ENCODE measurements around the gene SLC9B1.

Gene SLC9B1, protein sequence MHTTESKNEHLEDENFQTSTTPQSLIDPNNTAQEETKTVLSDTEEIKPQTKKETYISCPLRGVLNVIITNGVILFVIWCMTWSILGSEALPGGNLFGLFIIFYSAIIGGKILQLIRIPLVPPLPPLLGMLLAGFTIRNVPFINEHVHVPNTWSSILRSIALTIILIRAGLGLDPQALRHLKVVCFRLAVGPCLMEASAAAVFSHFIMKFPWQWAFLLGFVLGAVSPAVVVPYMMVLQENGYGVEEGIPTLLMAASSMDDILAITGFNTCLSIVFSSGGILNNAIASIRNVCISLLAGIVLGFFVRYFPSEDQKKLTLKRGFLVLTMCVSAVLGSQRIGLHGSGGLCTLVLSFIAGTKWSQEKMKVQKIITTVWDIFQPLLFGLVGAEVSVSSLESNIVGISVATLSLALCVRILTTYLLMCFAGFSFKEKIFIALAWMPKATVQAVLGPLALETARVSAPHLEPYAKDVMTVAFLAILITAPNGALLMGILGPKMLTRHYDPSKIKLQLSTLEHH

DNA sequence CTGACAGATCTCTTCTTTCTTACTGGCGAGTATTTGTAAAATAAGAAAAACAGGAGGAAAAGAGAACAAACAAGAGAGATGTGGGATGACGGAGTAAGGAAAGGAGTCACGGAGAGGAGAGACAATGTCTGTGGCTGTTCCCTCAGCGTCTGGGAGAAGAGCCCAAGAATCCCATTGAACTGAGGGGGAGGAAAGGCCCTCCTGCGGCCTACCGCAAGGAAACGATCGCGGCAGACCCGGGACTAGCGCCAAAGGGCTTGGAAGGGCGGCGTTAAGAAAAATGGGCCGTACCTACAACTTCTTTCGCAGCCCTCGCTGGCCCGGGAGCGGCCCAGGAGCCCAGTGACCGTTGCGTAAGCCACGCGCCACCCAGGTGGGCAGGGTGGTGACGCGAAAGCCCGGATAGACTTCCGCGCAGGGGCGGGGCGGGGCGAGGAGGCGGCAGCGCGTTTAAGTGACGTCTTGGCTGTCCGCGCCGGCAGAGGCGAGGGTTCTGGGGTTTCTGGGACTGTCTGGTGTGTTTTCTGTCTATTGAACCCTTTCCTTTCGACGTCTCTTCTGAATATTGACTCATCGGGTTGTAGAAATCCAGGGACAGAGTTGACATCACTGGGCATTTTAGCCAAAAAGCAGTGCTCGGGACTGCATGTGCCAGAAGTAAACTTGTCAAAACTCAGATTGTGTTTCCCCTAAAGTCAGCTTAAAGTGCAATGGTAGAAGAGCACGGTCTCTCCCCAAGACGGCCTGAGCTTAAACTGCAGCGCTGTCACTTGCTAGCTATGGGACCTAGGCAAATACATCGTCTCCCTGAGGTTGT lies at the start of gene SLC9B1:
TSS of gene SLC9B1 (minus strand) at position 398 of the 817 bp plus-strand sequence. CDS start 27,994 bp downstream, outside the sequence.
- peak; percentile 97 for DNase-seq
- in situ Hi-C loops (cut with HindIII; ENCODE audit: low pct_ligation_motif_present, low pct_unique_long_range_greater_than_20kb, low sequenced_read_pairs): no loop called here

DNA sequence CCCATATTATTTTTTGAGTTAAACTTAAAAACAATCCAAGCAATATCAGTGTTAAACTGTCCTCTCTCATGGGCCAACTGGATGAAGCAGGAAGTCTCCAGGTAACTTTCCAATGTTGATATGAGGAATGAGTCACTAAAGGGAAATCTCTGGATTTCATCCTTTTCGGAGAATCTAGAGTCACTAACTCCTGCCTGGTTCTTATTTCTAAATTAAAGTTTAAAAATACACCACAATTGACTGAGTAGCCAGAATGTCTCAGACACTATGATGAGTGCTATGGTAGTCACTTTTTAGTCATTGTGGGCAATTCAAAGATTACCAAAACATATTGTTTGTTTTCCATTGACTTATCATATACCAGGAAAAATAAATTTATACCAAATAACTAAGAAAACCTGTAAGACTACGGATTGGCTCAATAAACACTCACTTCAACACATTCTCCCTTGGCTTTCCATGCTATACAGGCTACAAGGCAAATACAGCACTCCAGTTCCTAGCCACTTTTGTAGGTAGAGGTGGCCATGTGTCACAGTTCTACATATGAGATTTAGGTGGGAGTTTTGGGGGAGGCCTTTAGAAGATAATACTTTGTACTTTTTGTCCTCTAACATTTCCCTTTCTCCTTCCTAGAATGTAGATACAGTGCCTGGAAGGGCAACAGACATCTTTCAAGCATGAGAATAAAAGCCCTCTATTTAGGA lies 48.5 kb upstream of the SLC9B1 start:
- DNase-seq: no peak
- in situ Hi-C loops (cut with HindIII; ENCODE audit: low pct_ligation_motif_present, low pct_unique_long_range_greater_than_20kb, low sequenced_read_pairs): no loop called here

DNA sequence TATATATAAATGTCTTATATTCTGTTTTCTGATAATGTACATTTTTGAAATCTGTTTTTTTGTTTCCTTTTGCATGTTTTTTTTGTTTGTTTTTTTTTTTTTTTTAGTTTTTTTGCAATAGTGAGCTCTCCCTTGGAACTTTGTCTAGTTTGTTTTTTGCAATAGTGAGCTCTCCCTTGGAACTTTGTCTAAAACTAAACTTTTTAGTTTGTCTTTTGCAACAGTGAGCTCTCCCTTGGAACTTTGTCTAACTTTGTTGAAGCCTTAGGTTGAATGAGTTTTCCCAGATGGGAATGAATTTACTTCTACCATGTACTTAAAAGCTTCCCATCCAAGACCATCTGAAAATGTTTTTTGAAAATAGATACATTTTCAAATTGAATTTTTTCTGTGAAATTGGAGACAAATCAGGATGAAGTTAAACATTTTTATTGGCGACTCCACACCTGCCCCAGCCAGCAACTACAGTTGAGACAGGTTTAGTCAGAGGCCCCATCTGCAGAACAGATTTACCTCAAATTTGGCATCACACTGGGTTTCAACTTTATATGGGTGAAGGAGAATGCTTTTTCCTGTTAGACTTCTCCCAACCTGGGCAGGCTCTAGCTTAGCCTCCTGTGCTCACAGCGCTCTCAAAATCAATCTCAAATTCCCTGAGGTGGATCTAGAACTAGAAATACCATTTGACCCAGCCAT lies 41.1 kb upstream of the SLC9B1 start:
- no peak for DNase-seq
- in situ Hi-C loops (cut with HindIII; ENCODE audit: low pct_ligation_motif_present, low pct_unique_long_range_greater_than_20kb, low sequenced_read_pairs): no loop called here

DNA sequence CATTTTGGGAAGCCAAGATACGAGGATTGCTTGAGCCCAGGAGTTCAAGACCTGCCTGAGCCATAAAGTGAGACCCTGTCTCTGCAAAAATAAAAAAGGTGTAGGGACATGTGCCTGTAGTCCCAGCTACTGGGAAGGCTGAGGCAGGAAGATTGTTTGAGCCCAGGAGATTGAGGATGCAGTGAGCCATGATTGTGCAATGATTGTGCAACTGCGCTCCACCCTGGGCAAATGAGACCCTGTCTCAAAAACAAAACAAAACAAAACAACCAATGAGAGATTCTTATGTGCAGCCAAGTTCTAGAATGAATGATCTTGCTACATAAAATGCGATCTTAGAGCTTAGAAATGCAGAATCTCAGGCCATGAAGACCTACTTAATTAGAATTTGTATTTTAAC lies 34.5 kb upstream of the SLC9B1 start:
- in situ Hi-C loops (cut with HindIII; ENCODE audit: low pct_ligation_motif_present, low pct_unique_long_range_greater_than_20kb, low sequenced_read_pairs): no loop called here
- no peak for DNase-seq

GRCh38 chr4:103052779-103053178 lies 33.3 kb upstream of the SLC9B1 start:
- DNase-seq: no peak
- in situ Hi-C loops (cut with HindIII; ENCODE audit: low pct_ligation_motif_present, low pct_unique_long_range_greater_than_20kb, low sequenced_read_pairs): no loop called here

- DNase-seq: no peak
- in situ Hi-C loops (cut with HindIII; ENCODE audit: low pct_ligation_motif_present, low pct_unique_long_range_greater_than_20kb, low sequenced_read_pairs): no loop called here
These were observed 32.6 kb upstream of the SLC9B1 start for GRCh38 chr4:103052145-103052544.

GRCh38 chr4:103050736-103051436 lies 31.4 kb upstream of the SLC9B1 start:
- DNase-seq: no peak

DNA sequence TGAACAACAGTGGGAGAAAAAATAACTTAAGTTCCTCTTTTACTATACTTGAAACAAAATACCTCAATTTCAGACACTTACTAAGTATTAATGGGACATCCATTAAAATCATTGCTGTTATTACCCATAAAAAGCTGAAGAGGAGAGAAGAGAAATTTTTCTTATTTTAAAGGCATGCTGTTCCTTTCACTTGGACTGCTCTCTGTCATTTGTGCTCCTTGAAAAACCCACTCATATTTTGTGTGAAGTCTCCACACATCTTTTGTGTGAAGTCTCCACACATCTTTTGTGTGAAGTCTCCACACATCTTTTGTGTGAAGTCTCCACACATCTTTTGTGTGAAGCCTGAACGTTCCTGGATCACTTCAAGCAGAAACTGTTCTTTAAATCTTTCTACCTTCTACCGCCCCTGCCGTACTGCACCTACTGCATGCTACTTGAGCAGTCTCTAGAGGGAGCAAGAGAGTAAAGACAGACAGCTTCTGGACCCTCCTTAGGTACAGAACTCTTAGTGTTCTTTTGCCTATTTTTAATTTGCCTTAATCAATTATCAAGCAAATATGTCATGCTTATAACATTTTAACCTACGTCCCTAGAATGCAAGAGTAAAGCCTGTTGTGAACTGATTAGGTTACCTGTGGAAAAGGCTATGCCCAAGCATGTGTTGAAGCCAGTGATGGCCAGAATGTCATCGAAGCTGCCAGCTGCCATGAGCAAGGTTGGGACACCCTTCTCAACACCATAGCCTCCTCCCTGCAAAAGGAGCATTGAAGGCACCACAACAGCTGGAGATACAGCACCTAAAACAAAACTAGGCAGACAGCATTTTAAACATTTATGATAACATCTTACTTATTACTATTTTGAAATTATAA lies 27.1 kb upstream of the SLC9B1 start:
- in situ Hi-C loops (cut with HindIII; ENCODE audit: low pct_ligation_motif_present, low pct_unique_long_range_greater_than_20kb, low sequenced_read_pairs): no loop called here

More at GRCh38 chr4:103050736-103051436, 31.4 kb upstream of the SLC9B1 start:
- in situ Hi-C loops (cut with HindIII; ENCODE audit: low pct_ligation_motif_present, low pct_unique_long_range_greater_than_20kb, low sequenced_read_pairs): no loop called here

DNA sequence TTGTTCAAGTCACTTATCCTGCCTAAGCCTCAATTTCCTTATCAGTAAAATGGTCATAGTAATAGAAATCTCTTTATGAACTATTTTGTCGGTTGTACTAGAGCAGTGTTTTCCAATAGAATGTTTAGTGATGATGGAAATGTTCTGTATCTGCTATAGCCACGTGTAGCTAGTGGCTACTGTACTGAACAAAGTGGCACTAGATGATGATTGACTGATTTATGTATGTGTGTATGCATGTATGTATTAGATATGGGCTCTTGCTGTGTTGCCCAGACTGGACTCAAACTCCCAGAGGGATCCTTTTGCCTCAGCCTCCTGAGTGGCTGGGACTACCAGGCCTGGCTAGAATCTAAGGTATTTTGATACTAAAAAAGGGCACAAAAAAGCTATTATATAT lies 24.7 kb upstream of the SLC9B1 start:
- in situ Hi-C loops (cut with HindIII; ENCODE audit: low pct_ligation_motif_present, low pct_unique_long_range_greater_than_20kb, low sequenced_read_pairs): no loop called here
- no peak for DNase-seq

More for the DNA sequence above, 27.1 kb upstream of the SLC9B1 start:
- peak; percentile 57 for DNase-seq

DNA sequence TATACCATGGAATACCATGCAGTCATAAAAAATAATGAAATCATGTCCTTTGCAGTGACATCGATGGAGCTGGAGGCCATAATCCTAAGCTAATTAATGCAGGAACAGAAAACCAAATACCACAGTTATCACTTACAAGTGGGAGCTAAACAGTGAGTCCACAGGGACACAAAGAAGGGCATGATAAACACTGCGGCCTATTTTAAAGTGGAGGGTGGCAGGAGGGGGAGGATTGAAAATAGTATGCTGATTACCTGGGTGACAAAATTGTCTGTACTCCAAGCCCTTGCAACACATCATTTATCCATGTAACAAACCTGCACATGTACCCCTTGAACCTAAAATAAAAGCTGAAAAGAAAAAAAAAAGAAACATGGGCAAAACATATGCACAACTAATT lies 16.7 kb upstream of the SLC9B1 start:
- in situ Hi-C loops (cut with HindIII; ENCODE audit: low pct_ligation_motif_present, low pct_unique_long_range_greater_than_20kb, low sequenced_read_pairs): no loop called here
- DNase-seq: no peak

GRCh38 chr4:103032574-103032973 lies 13.1 kb upstream of the SLC9B1 start:
- peak; percentile 43 for DNase-seq
- in situ Hi-C loops (cut with HindIII; ENCODE audit: low pct_ligation_motif_present, low pct_unique_long_range_greater_than_20kb, low sequenced_read_pairs): no loop called here

DNA sequence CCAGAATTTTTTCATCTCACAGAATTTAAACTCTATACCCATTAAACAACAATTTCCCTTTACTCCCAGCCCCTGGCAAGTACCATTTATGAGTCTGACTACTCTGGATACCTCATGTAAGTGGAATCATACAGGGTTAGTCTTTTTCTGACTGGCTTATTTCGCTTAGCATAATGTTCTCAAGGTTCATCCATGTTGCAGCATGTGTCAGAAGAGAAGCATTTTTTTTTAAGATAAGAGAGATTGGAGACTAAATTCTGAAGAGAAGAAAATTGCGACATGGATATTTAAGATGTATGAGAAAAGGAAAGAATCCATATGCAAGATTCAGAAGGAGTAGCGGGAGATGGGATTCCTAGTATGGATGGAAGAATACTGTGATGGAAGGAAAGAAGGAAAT lies 11.3 kb upstream of the SLC9B1 start:
- in situ Hi-C loops (cut with HindIII; ENCODE audit: low pct_ligation_motif_present, low pct_unique_long_range_greater_than_20kb, low sequenced_read_pairs): no loop called here
- DNase-seq: no peak

GRCh38 chr4:103029300-103029699 lies 9.8 kb upstream of the SLC9B1 start:
- no peak for DNase-seq
- in situ Hi-C loops (cut with HindIII; ENCODE audit: low pct_ligation_motif_present, low pct_unique_long_range_greater_than_20kb, low sequenced_read_pairs): no loop called here

DNA sequence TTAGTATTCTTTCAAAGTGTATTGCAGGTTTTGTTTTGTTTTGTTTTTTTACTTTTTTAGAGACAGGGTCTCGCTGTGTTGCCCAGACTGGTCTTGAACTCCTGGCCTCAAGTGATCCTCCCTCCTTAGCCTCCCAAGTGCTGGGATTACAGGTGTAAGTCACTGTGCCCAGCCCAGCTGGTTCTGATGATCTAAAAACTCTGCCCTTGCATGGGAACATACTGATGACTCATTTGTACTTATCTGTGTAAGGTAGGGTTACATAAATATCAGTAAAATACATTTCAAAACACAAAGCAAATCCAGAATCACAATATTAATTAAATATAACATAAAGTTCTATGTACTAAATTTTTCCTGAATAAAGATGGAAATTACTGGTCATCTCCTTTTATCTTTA lies 7.4 kb upstream of the SLC9B1 start:
- in situ Hi-C loops (cut with HindIII; ENCODE audit: low pct_ligation_motif_present, low pct_unique_long_range_greater_than_20kb, low sequenced_read_pairs): no loop called here
- no peak for DNase-seq

DNA sequence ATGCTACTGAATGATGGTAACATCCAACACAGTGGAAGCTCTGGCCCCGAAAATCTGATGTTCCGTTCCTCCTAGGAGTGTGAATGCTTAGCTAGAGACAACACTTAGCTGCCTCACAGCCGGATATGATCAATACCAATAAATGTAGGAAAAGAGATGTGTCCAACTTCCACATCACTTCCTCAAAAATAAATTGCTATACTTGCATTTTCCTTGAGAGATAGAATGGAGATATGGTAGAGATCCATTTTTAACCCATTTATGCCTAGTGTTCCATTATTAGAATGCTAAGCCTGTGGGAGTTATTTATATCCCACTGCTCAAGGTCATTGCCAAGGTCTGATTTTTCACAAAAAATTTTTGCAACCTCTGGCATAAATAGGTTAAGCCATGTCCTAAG lies 5.5 kb upstream of the SLC9B1 start:
- no peak for DNase-seq
- in situ Hi-C loops (cut with HindIII; ENCODE audit: low pct_ligation_motif_present, low pct_unique_long_range_greater_than_20kb, low sequenced_read_pairs): no loop called here

GRCh38 chr4:103021120-103021519 lies 1.6 kb upstream of the SLC9B1 start:
- DNase-seq: no peak
- in situ Hi-C loops (cut with HindIII; ENCODE audit: low pct_ligation_motif_present, low pct_unique_long_range_greater_than_20kb, low sequenced_read_pairs): no loop called here
